SKM-1 treated with dmso at 0.1 percent for 144 hours (cell line): Measurements from ENCODE around the gene ADAMTSL1.

ENCODE experiments used
- DNase-seq: peaks from one replicate; lab custom pipeline; 2025; ENCODE audit not compliant: unreplicated experiment; lab: John Stamatoyannopoulos, UW

ADAMTSL1 gene

DNA sequence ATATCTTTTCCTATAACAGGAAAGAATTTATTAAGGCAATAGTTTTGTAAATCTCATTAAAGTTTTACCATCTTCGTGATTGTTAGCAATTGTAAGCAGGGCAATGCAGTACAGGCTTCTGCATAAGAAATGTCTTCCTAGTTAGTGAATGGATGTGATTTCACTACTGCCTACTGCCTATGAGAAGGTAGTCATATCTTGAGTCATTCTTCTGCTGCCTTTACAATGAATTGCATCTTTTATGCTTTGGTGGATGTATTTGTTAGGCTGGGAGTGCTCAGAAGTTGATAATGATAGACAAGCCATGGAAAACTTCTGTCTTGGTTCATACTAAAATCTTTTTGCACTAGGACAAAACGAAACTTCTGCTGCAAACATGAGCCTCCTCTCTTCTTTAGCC is 128.0 kb downstream of the ADAMTSL1 start:
- no peak for DNase-seq

DNA sequence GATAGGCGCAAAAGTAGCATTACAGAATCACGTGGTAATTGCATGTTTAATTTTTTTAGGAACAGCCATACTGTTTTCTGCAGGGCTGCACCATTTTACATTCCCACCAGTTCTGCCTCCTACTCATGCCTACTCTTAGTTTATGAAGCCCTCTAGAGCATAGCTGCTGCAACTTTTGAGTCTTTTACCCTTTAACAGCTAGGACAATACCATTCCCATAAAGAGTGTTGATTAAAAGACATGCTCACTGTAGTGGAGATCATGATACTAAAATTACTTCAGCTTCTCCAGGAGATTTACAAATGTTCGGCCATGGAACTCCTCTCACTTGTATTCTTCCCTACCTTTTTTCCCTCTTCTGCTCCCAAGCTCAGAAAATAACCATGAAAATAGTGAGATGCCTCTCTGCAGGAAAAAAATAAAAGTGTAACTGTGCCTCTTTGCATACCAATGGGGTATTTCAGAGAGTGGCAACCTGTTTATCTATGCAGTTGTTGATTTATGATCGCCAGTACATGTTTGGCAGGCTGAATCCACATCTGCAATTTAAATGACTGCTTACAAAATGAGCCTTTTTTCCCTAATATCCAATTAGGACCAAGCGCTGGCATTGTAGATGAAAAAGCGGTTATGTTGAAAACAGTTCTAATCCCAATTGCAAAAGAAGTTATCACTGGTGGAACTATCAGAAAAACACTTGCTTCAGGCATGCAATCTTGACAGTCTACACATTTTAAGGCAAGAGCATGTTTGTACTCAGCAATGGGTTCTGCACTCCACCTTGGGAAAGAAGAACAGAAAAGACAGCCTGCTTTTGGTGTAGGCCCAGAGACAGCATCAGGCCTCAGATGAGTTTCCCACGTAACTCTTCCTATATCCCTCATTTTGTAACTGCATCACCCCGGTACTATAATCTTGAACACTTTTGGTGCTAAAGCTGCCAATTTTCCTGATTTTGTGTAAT is 131.1 kb downstream of the ADAMTSL1 start:
- DNase-seq = no peak

DNA sequence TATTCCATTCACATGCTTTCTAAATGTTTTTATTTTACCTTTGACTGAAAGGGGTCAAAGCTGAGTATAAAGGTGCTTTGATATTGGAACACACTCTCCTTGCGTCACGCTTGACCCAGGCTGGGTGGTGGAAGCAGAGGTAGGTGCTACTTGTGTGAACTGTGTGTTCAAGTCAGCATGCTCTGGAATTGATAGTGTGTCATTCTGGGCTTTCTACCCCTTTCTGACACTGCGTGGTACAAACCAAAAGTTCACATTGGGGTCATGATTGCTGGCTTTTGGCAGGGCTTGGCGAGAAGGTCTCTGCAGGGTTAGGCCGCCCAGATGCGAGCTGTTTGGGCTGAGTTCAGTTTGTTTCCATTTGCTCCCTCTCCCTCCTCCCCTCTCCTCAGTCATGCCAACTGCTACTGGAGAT is 131.8 kb downstream of the ADAMTSL1 start:
- no peak for DNase-seq

DNA sequence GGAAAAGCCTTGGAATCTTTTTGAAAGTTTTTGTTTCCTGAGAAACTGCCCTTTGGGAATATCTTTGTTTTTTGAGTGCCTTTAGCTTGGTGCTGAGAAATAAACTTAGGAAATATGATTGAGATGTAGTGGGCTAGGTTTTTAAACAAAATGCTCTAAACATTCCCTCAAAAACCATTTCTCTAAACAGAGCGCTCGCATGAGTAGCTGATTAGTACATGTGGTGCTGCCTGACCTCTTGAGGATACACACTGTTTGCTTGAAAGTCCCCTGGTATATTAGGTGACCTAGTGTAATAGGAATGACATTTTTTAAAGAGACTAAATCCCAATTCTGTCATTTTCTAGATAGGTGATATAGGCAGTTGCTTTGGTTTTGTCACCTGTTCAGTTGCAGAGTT is 132.3 kb downstream of the ADAMTSL1 start:
- DNase-seq = no peak

GRCh38 chr9:18606846-18607245 is 132.9 kb downstream of the ADAMTSL1 start:
- DNase-seq = no peak

DNA sequence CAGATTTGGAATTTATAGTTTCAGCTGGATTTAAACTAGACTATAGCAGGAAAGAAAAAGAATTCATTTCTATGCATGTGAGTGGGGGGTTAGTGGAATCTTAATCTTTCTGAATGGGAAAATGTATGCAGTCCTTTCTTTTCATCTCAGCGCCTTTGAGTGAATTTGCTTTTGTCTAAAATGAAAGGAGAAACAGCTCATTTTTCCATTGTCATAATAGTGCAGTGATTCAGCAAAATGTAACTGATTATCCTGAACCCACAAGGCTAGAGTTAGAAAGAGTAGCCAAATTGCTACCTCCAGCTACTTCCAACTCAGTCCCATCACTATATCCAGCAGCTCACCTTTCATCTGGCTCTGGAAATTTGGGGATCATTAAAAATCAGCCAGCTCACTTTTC is 134.4 kb downstream of the ADAMTSL1 start:
- DNase-seq = no peak

GRCh38 chr9:18610956-18611355 is 137.0 kb downstream of the ADAMTSL1 start:
- no peak for DNase-seq

GRCh38 chr9:18611971-18612370 is 138.0 kb downstream of the ADAMTSL1 start:
- no peak for DNase-seq

DNA sequence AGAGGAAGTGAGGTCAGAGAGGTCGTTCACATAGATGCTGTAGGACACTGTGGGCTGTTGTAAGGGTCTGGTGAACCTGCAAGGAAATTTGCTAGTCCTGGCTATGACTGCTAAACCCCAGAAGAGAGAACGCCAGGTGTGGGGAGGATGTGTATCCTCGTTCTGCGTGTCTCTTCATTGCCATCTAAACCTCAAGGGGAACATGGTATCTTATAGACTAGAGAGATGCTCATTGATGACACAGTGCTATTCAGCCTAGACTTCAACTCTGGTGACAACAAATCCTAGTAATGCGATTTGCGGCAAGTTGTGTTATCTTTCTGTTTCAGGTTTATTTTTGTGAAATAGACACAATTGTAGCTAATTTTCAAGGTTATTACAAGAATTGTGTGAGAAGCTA is 140.2 kb downstream of the ADAMTSL1 start:
- DNase-seq = no peak

GRCh38 chr9:18614651-18615050 is 140.7 kb downstream of the ADAMTSL1 start:
- DNase-seq = no peak

DNA sequence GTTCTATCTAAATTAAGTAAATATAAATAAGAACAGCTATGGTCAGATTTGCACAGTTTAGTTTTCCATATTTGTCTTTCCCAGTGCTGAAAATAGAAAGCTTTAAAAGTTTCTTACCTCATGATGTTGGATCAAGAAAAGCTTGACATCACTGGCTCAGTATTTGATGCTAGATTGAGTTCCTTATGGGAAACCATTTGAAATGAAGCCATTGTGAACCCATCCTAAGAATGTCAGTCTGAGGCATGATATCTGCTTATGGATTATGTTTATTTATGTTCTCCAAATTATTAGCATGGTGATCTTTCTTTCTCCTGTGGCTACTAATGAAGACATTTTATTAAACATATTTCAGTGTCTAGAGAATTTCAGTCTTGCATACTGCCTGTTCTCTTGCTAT is 143.0 kb downstream of the ADAMTSL1 start:
- DNase-seq = no peak

DNA sequence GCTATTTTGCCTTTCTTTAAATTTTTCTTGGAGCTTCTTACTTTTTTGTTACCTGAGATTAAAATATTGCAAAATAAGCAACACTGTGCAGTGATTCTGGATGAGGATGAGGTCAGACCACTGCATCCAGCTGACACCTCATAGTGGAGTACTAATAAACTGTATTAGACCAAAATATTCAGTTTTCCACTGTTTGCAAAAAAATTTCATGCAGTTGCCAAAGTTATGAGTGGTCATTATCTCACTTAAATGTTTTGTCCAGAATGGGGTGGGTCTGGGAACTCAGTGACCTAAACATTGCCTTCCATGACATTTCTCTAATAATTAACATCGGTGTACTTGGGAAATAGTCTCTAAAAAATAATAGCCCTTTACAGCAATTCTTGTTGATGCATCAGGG is 143.8 kb downstream of the ADAMTSL1 start:
- DNase-seq = no peak

GRCh38 chr9:18618862-18619261 is 144.9 kb downstream of the ADAMTSL1 start:
- no peak for DNase-seq

DNA sequence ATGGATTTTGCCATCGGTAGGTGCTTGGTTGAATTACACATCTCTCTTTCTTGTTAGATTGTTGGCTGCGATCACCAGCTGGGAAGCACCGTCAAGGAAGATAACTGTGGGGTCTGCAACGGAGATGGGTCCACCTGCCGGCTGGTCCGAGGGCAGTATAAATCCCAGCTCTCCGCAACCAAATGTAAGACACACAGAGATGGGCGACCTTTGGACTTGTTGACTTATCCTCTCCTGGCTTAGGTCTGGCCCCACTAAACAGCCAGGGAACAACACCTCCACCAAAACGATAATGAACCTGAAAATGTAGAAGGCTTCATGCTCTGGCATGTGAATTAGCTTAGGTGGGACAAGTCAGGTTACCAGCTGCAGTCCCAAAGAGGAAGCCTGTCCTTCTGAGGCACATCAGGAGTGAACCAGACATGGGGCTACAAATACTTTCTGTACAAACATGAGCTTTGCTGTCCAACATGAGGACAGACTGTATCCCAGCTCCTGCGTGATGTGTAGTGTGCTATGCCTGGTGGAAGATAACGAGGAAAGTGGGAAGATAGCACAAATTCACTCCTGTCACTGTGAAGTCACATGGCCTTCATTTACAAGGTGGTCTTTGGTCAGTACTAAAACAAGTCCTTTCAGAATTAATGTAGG is 148.4 kb downstream of the ADAMTSL1 start:
- no peak for DNase-seq

GRCh38 chr9:18623221-18624079 is 149.5 kb downstream of the ADAMTSL1 start:
- no peak for DNase-seq

- DNase-seq = no peak
Measured at GRCh38 chr9:18626046-18626698, 152.2 kb downstream of the ADAMTSL1 start.

GRCh38 chr9:18629136-18629535 is 155.2 kb downstream of the ADAMTSL1 start:
- DNase-seq = no peak

DNA sequence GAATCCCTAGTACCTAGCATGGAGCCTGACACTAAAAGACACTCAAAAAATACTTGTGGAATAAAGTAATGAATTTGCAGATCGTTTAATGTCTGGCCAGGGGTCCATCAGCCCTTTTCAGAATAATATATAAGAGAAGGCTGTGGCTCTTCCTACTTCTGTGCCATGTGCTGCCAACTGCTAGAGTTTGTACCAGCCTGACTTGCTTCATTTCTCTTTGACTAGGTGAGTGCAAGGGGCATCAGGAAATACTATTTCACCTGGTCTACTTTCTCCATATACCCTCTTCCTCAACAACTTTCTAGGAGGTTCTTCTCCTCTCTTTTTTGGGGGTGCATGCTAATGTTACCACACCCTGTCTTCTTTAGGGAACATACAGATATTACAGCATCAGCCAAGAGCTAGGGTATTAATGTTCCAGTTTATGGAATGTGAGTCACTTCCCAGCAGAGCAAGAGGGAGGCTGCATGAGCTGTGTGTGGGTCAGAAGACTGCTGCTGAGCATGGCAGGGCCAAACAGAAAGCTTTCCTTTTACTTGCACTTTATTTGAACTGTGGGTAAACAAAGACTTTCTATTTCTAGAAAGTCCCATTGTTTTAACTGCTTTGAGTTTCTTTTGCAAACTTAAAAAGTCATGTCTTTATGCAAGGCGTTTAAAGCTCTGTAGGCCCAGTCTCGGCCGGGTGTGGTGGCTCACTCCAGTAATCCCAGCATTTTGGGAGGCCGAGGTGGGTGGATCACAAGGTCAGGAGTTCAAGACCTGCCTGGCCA is 158.9 kb downstream of the ADAMTSL1 start:
- DNase-seq = no peak

DNA sequence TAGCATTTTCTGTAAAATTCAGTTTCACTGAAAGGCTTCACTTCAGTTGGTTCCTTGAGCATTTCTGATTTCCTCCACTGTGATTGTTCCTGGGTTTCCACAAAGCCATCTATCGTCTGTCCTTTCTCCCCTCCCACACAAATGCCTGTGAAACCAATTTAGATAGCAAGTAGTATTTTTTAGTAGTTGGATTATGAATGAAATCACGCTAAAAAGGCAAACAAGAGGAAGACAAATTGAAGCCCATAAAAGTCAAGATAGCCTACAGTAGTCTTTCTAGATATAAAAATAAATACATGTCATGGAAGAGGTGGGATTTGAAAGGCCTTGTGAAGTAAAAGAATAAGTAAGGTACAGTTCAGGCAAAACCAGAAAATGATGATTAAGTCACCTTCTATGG is 162.8 kb downstream of the ADAMTSL1 start:
- DNase-seq = no peak
